Measurements from ENCODE around the gene RABGEF1. TPM values are rescaled to one million over a fixed set of nuclear protein-coding genes. Genes with fewer than 3 reads are reported as not detected.

RABGEF1 gene
- total and polyA plus RNA-seq, 2 experiments from 2014 or later = 68.2 to 71.5 TPM

DNA sequence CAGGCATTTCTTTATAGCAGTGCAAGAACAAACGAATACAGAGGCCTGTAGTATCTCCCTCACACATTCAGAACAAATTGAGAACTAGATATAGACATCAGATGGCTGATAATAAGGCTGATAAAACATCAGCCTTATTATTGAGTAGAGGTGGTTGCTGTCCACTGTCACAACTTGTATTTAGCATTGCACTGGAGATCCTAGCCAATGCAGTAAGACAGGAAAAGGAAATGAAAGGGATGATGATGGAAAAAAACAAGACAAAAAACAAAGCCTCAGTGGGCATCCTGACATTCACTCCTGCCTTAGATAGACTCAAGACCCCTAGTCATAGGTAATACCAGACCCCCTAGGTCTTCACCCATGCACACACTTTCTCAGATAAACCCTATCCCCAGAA is 4.7 kb upstream of the RABGEF1 start:
- H3K9me2 ChIP-seq (ENCODE audit: insufficient read depth) = no peaks in the 10 kb centered on the region
- H3K4me2 ChIP-seq (ENCODE audit: unreplicated experiment) = no peak overlapping the region
- no peak for TF ChIP-seq EZH2 (IDR thresholded peaks at IDR 0.05; ENCODE audit: insufficient read depth, poor library complexity, severe bottlenecking)
- TF ChIP-seq EZH2phosphoT487 (IDR thresholded peaks at IDR 0.05; ENCODE audit: insufficient read depth, low read depth) = no peak
- in situ Hi-C loops (cut with MboI) = no loop called here
- no peak for DNase-seq
- H2AFZ ChIP-seq = no peak overlapping the region
- no peak overlapping the region for H3K9ac ChIP-seq
- no peak overlapping the region for H3K4me3 ChIP-seq
- 100% methylated on average over 1 of the region's 1 CpG for WGBS, 2 experiments (ENCODE audit: low coverage in 1 of 2, low lambda C conversion rate in 2 of 2, missing lambda C conversion rate in 2 of 2)
- H3K9me3 ChIP-seq (ENCODE audit: low read depth) = no peaks in the 10 kb centered on the region
- peaks cover 7% of the 10 kb centered on the region; the same call in 1 of the 2 replicates for H3K36me3 ChIP-seq (ENCODE audit: low read depth)
- no peaks in the 10 kb centered on the region for H3K27me3 ChIP-seq (replicated peaks; ENCODE audit: insufficient read depth)
- H3K4me1 ChIP-seq (ENCODE audit: insufficient read depth) = 0 out of 2 replicates have a peak, but pooled peaks cover 4% of the 10 kb centered on the region
- H3K27ac ChIP-seq = no peak overlapping the region
- H3K79me2 ChIP-seq (ENCODE audit: insufficient read depth) = peaks cover 61% of the 10 kb centered on the region
- peaks cover 12% of the 10 kb centered on the region; the same call in 1 of the 2 replicates for H3F3A ChIP-seq (ENCODE audit: insufficient read depth)
- H4K20me1 ChIP-seq (ENCODE audit: insufficient read depth) = no peaks in the 10 kb centered on the region

DNA sequence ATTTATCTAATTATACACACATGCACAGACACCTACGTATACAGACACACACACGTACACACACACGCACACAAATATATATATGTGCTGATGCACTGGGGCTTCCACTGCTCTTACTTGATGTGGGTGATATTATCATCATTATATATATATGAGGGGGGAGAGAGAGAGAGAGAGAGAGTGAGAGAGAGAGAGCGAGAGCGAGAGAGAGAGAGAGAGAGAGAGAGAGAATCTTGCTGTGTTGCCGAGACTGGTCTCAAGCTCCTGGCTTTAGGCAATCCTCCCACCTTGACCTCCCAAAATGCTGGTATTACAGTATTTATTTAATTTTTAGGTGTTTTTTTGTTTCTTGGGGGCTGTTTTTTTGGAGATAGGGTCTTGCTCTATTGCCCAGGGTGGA is 3.6 kb upstream of the RABGEF1 start:
- Histone ChIP-seq H3K4me1 (ENCODE audit: insufficient read depth) (0 out of 2 replicates have a peak, but pooled peaks cover 4% of the 10 kb centered on the region), H3K9me2 (ENCODE audit: insufficient read depth) (no peaks in the 10 kb centered on the region), H3K9me3 (ENCODE audit: low read depth) (no peaks in the 10 kb centered on the region), H3K36me3 (ENCODE audit: low read depth) (peaks cover 7% of the 10 kb centered on the region; the same call in 1 of the 2 replicates), H4K20me1 (ENCODE audit: insufficient read depth) (no peaks in the 10 kb centered on the region), H3K27ac (no peak overlapping the region), H3K79me2 (ENCODE audit: insufficient read depth) (peaks cover 71% of the 10 kb centered on the region), H3K9ac (no peak overlapping the region), H3K4me2 (ENCODE audit: unreplicated experiment) (no peak overlapping the region), H3F3A (ENCODE audit: insufficient read depth) (peaks cover 12% of the 10 kb centered on the region; the same call in 1 of the 2 replicates), H3K27me3 (replicated peaks; ENCODE audit: insufficient read depth) (no peaks in the 10 kb centered on the region), H2AFZ (no peak overlapping the region), H3K4me3 (no peak overlapping the region)
- 96 to 98% methylated on average over 4 to 6 of the region's 6 CpGs for WGBS, 2 experiments (ENCODE audit: low coverage in 1 of 2, low lambda C conversion rate in 2 of 2, missing lambda C conversion rate in 2 of 2)
- no peak for DNase-seq
- in situ Hi-C loops (cut with MboI) = no loop called here
- TF ChIP-seq EZH2phosphoT487 (IDR thresholded peaks at IDR 0.05; ENCODE audit: insufficient read depth, low read depth) (no peak), EZH2 (IDR thresholded peaks at IDR 0.05; ENCODE audit: insufficient read depth, poor library complexity, severe bottlenecking) (no peak)

DNA sequence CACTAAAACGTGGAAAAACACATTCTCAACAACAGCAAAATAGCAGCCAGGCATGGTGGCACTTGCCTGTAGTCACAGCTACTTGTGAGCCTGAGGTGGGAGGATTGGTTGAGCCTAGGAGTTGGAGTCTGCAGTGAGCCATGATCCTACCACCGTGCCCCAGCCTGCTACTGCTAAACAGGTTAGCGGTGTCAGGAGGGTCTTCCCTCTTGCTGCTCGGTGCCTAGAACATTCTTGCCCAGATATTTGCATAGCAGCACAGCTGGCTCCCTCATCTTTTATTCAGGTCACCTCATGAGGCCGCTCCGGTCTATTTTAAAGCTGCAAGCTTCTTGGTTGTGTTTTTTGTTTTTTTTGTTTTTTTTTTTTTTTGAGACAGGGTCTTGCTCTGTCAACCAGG is 2.9 kb upstream of the RABGEF1 start:
- WGBS, 2 experiments (ENCODE audit: low coverage in 1 of 2, low lambda C conversion rate in 2 of 2, missing lambda C conversion rate in 2 of 2) = 66 to 69% methylated on average over 6 of the region's 6 CpGs
- Histone ChIP-seq H3K36me3 (ENCODE audit: low read depth) (peaks cover 7% of the 10 kb centered on the region; the same call in 1 of the 2 replicates), H3K4me3 (no peak overlapping the region), H4K20me1 (ENCODE audit: insufficient read depth) (no peaks in the 10 kb centered on the region), H3K79me2 (ENCODE audit: insufficient read depth) (peaks cover 79% of the 10 kb centered on the region), H3K27me3 (replicated peaks; ENCODE audit: insufficient read depth) (no peaks in the 10 kb centered on the region), H3F3A (ENCODE audit: insufficient read depth) (peaks cover 19% of the 10 kb centered on the region), H3K9ac (no peak overlapping the region), H2AFZ (no peak overlapping the region), H3K9me2 (ENCODE audit: insufficient read depth) (no peaks in the 10 kb centered on the region), H3K27ac (no peak overlapping the region), H3K4me2 (ENCODE audit: unreplicated experiment) (no peak overlapping the region), H3K9me3 (ENCODE audit: low read depth) (no peaks in the 10 kb centered on the region), H3K4me1 (ENCODE audit: insufficient read depth) (0 out of 2 replicates have a peak, but pooled peaks cover 5% of the 10 kb centered on the region)
- DNase-seq = no peak
- in situ Hi-C loops (cut with MboI) = no loop called here
- no peak for TF ChIP-seq EZH2phosphoT487 (IDR thresholded peaks at IDR 0.05; ENCODE audit: insufficient read depth, low read depth)
- TF ChIP-seq EZH2 (IDR thresholded peaks at IDR 0.05; ENCODE audit: insufficient read depth, poor library complexity, severe bottlenecking) = no peak

DNA sequence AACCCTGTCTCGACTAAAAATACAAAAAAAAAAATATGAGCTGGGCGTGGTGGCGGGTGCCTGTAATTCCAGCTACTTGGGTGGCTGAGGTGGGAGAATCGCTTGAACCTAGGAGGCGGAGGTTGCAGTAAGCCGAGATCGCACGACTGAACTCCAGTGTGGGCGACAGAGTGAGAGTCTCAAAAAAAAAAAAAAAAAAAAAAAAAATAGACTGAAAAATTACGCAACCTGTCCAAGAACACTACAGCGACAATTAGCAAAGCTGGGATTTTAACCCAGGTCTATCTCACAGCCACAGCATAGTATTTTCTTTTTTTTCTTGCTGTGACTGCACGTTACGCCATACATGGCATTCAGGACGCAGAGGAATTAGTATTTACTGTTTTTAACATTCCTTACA is 1.1 kb upstream of the RABGEF1 start:
- Histone ChIP-seq H3K79me2 (ENCODE audit: insufficient read depth) (peaks cover 92% of the 10 kb centered on the region), H2AFZ (peak overlapping the region; percentile 73; the same call in 1 of the 2 replicates)

More for the DNA sequence above, 1.1 kb upstream of the RABGEF1 start:
- H3K4me2 ChIP-seq (ENCODE audit: unreplicated experiment) = peak overlapping the region; percentile 85
- peaks cover 32% of the 10 kb centered on the region for H3F3A ChIP-seq (ENCODE audit: insufficient read depth)
- H3K4me1 ChIP-seq (ENCODE audit: insufficient read depth) = peaks cover 16% of the 10 kb centered on the region
- WGBS, 2 experiments (ENCODE audit: low coverage in 1 of 2, low lambda C conversion rate in 2 of 2, missing lambda C conversion rate in 2 of 2) = 89 to 92% methylated on average over 14 of the region's 14 CpGs
- H3K36me3 ChIP-seq (ENCODE audit: low read depth) = peaks cover 7% of the 10 kb centered on the region; the same call in 1 of the 2 replicates
- no peak for TF ChIP-seq EZH2phosphoT487 (IDR thresholded peaks at IDR 0.05; ENCODE audit: insufficient read depth, low read depth)
- no peak for TF ChIP-seq EZH2 (IDR thresholded peaks at IDR 0.05; ENCODE audit: insufficient read depth, poor library complexity, severe bottlenecking)
- H4K20me1 ChIP-seq (ENCODE audit: insufficient read depth) = no peaks in the 10 kb centered on the region
- peak; percentile 36 for DNase-seq
- H3K9ac ChIP-seq = peak overlapping the region; percentile 100
- peak overlapping the region; percentile 79 for H3K4me3 ChIP-seq
- no peaks in the 10 kb centered on the region for H3K9me3 ChIP-seq (ENCODE audit: low read depth)
- no peaks in the 10 kb centered on the region for H3K27me3 ChIP-seq (replicated peaks; ENCODE audit: insufficient read depth)
- H3K27ac ChIP-seq = peak overlapping the region; percentile 96
- H3K9me2 ChIP-seq (ENCODE audit: insufficient read depth) = no peaks in the 10 kb centered on the region
- in situ Hi-C loops (cut with MboI) = no loop called here
